A549 (cell line): ENCODE measurements around the gene ADSS1. TPM values are rescaled to one million over a fixed set of nuclear protein-coding genes. Genes with fewer than 3 reads are reported as not detected.

Experiments
- ATAC-seq, 2 experiments: fragments of 200-7000 bp in 1 of 2; fragments of >200 bp in 1 of 2; cut with Nextera tagmentation in 1 of 2; cut with Tn5 transposase in 1 of 2; 3 replicates each; pipeline versions ENCODE4 v1.8.0 to v1.9.1; 2018 to 2020; ENCODE audit warnings: mild to moderate bottlenecking in 1 of 2, moderate library complexity in 1 of 2
- CTCF ChIA-PET: fragments of 300-600 bp; sonication (Branson Sonifier 250); formaldehyde crosslinking; extraction: SDS; loops from one replicate; lab custom pipeline; 2021; ENCODE audit warnings: antibody characterized with exemption, inconsistent platforms; lab: Yijun Ruan, JAX
- POLR2A ChIA-PET: fragments of 350-600 bp; formaldehyde crosslinking; extraction: SDS; loops from one replicate; lab custom pipeline; 2021; ENCODE audit warnings: antibody characterized with exemption, inconsistent platforms; lab: Yijun Ruan, JAX
- DNase-seq, 2 experiments: peaks; one replicate each; pipeline versions ENCODE4 v3.0.0 to v3.0.0-alpha.2; 2011 to 2016; ENCODE audit warnings: low read depth in 1 of 2, low spot score in 1 of 2
- FAIRE-seq: peaks from 2 replicates; lab custom pipeline; 2011; peaks lifted over from hg19 to GRCh38; lab: Jason Lieb, UNC
- H3K27ac ChIP-seq, 2 experiments: fragments of >200 bp; sonication (Bioruptor Twin); formaldehyde crosslinking; 3 replicates each; pipeline ENCODE4 v1.5.1; 2016 to 2017
- H3K4me1 ChIP-seq: fragments of >200 bp; sonication (Bioruptor Twin); formaldehyde crosslinking; 3 replicates; pipeline ENCODE4 v1.6.1; 2016
- H3K4me2 ChIP-seq: fragments of >200 bp; sonication (Bioruptor Twin); formaldehyde crosslinking; 3 replicates; pipeline ENCODE4 v1.6.1; 2016
- H3K4me3 ChIP-seq: fragments of >200 bp; sonication (Bioruptor Twin); formaldehyde crosslinking; 3 replicates; pipeline ENCODE4 v1.5.1; 2016
- H3K9me3 ChIP-seq: fragments of >200 bp; sonication (Bioruptor Twin); formaldehyde crosslinking; 3 replicates; pipeline ENCODE4 v1.6.1; 2016
- ATOH8 ChIP-seq: fragments of 250-450 bp; sonication (Bioruptor Pico); IDR thresholded peaks from 2 replicates; pipeline ENCODE4 v1.5.0; 2020; ENCODE audit warnings: low read depth, mild to moderate bottlenecking, moderate library complexity
- BCL3 ChIP-seq: fragments of >200 bp; sonication (Bioruptor Twin); formaldehyde crosslinking; IDR thresholded peaks from 3 replicates; pipeline ENCODE4 v1.6.1; 2016
- BHLHE40 ChIP-seq: IDR thresholded peaks from 2 replicates; pipeline ENCODE4 v1.6.1; 2012; ENCODE audit warnings: low read depth, low read length, inconsistent platforms
- CHD2 ChIP-seq: fragments of 150-350 bp; IDR thresholded peaks from 2 replicates; pipeline ENCODE4 v1.6.1; 2014; ENCODE audit warnings: low read length; ENCODE audit not compliant: partially characterized antibody
- CHD4 ChIP-seq: fragments of 200-600 bp; sonication (generic); IDR thresholded peaks from 2 replicates; pipeline ENCODE4 v1.6.1; 2016; ENCODE audit warnings: antibody characterized with exemption, mild to moderate bottlenecking, borderline replicate concordance
- CTCF ChIP-seq: fragments of >200 bp; sonication (Bioruptor Twin); formaldehyde crosslinking; IDR thresholded peaks from 3 replicates; pipeline ENCODE4 v1.5.1; 2016
- EHF ChIP-seq: fragments of 250-450 bp; sonication (Bioruptor Pico); IDR thresholded peaks from 2 replicates; pipeline ENCODE4 v1.5.0; 2020; ENCODE audit warnings: mild to moderate bottlenecking
- ELK1 ChIP-seq: fragments of 150-350 bp; IDR thresholded peaks from 2 replicates; pipeline ENCODE4 v1.6.1; 2014; ENCODE audit warnings: low read depth, mild to moderate bottlenecking, low read length
- ESRRA ChIP-seq: fragments of 150-350 bp; IDR thresholded peaks from 2 replicates; pipeline ENCODE4 v1.6.1; 2014; ENCODE audit warnings: mild to moderate bottlenecking, low read length, borderline replicate concordance
- FOSL2 ChIP-seq, 2 experiments: fragments of 450-650 bp in 1 of 2; fragments of >200 bp in 1 of 2; sonication (Bioruptor Twin) in 1 of 2; formaldehyde crosslinking; IDR thresholded peaks; 2 replicates each; pipeline versions ENCODE4 v1.5.0 to v1.6.1; 2016 to 2020; ENCODE audit warnings: mild to moderate bottlenecking in 1 of 2, moderate library complexity in 1 of 2
- HOXA7 ChIP-seq: fragments of 250-450 bp; sonication (Bioruptor Pico); IDR thresholded peaks from 2 replicates; pipeline ENCODE4 v1.5.0; 2020; ENCODE audit warnings: mild to moderate bottlenecking, moderate library complexity
- HOXB5 ChIP-seq: fragments of 250-450 bp; sonication (Bioruptor Pico); IDR thresholded peaks from 2 replicates; pipeline ENCODE4 v1.5.0; 2020; ENCODE audit warnings: mild to moderate bottlenecking, moderate library complexity
- KDM1A ChIP-seq: fragments of 200-600 bp; sonication (generic); IDR thresholded peaks from 2 replicates; pipeline ENCODE4 v1.6.1; 2016; ENCODE audit warnings: low read depth, mild to moderate bottlenecking
- NFE2L2 ChIP-seq: fragments of 150-350 bp; conservative IDR thresholded peaks from 2 replicates; pipeline ENCODE4 v1.6.1; 2014; ENCODE audit warnings: low read length
- NPAS2 ChIP-seq: fragments of 250-450 bp; sonication (Bioruptor Pico); IDR thresholded peaks from 2 replicates; pipeline ENCODE4 v1.8.0; 2022; ENCODE audit warnings: mild to moderate bottlenecking, moderate library complexity, borderline replicate concordance
- NR3C1 ChIP-seq: fragments of >200 bp; sonication (Bioruptor Twin); formaldehyde crosslinking; IDR thresholded peaks from 3 replicates; pipeline ENCODE4 v1.6.1; 2017
- RARB ChIP-seq: fragments of 250-450 bp; sonication (Bioruptor Pico); IDR thresholded peaks from 2 replicates; pipeline ENCODE4 v1.8.0; 2021; ENCODE audit warnings: mild to moderate bottlenecking, moderate library complexity
- RCOR1 ChIP-seq: fragments of 150-350 bp; IDR thresholded peaks from 2 replicates; pipeline ENCODE4 v1.6.1; 2014; ENCODE audit warnings: antibody characterized with exemption, low read length, low read depth
- RFX5 ChIP-seq: fragments of 450-650 bp; IDR thresholded peaks from 2 replicates; pipeline ENCODE4 v1.7.1; 2014; ENCODE audit warnings: antibody characterized with exemption, mild to moderate bottlenecking, moderate library complexity
- SMC3 ChIP-seq: fragments of >200 bp; sonication (Bioruptor Twin); formaldehyde crosslinking; IDR thresholded peaks from 3 replicates; pipeline ENCODE4 v1.6.1; 2018; ENCODE audit warnings: inconsistent platforms
- TFCP2L1 ChIP-seq: fragments of 250-450 bp; sonication (Bioruptor Pico); IDR thresholded peaks from 2 replicates; pipeline ENCODE4 v1.5.0; 2021; ENCODE audit warnings: mild to moderate bottlenecking
- ZC3H11A ChIP-seq: fragments of 450-650 bp; IDR thresholded peaks from 2 replicates; pipeline ENCODE4 v1.6.1; 2014; ENCODE audit warnings: antibody characterized with exemption, mild to moderate bottlenecking
- ZFP36 ChIP-seq: fragments of 450-650 bp; IDR thresholded peaks from 2 replicates; pipeline ENCODE4 v1.6.1; 2014; ENCODE audit warnings: borderline replicate concordance; ENCODE audit not compliant: partially characterized antibody
- ZSCAN20 ChIP-seq: fragments of 250-450 bp; sonication (Bioruptor Pico); IDR thresholded peaks from 2 replicates; pipeline ENCODE4 v1.8.0; 2022; ENCODE audit warnings: mild to moderate bottlenecking, moderate library complexity
- WGBS: methylation state at CpG from one replicate; pipeline ENCODE4 v1.1.6; 2017; ENCODE audit errors: missing lambda C conversion rate; 5-methylcytosine and 5-hydroxymethylcytosine counted together
- polyA plus RNA-seq, 4 experiments: library from polyadenylated mRNA; depleted of rRNA in 3 of 4; stranded (reverse); fragments of >200 nt; fragmentation: RNase III in 1 of 4; extraction: RNeasy Plus Mini Kit Qiagen cat#74134 plus additional on column Dnase treatment in 1 of 4; gene quantifications; 2 replicates in 3 of 4; 3 replicates in 1 of 4; pipeline ENCODE4 v1.2.3, GENCODE V29; 2011 to 2017

Gene ADSS1
- polyA plus RNA-seq, 2 of the 4 experiments (the other 2 are of a cell fraction), result 6.2 to 10.1 TPM

- DNase-seq, result no peak
- Histone ChIP-seq H3K4me2 (no peak overlapping the region), H3K27ac (no peak overlapping the region), H3K4me3 (no peak overlapping the region), H3K9me3 (no peaks in the 10 kb centered on the region), H3K4me1 (peaks cover 32% of the 10 kb centered on the region)
- no peak for FAIRE-seq
- WGBS, result 96% methylated on average over 20 of the region's 34 CpGs
- CTCF ChIA-PET, result interaction anchor here (1.3 to 13.0 kb wide), 12 partner anchors 8 to 68 kb away, joined by 3 to 143 read pairs (median 16); partner anchors contain the start of genes ADSS1 and INF2
- TF ChIP-seq CHD2 (no peak), ZC3H11A (no peak), HOXB5 (CRISPR knock-in tag) (no peak), RARB (no peak), NPAS2 (no peak), RFX5 (no peak), ESRRA (no peak), BHLHE40 (no peak), FOSL2 (IDR thresholded peaks at IDR 0.05) (no peak), FOSL2 (CRISPR knock-in tag; IDR thresholded peaks at IDR 0.05) (no peak), CHD4 (no peak)
- POLR2A ChIA-PET, result no interaction called here
- ATAC-seq, result no peak
Observed at GRCh38 chr14:104710071-104710735, 13.8 kb upstream of the ADSS1 start.

DNA sequence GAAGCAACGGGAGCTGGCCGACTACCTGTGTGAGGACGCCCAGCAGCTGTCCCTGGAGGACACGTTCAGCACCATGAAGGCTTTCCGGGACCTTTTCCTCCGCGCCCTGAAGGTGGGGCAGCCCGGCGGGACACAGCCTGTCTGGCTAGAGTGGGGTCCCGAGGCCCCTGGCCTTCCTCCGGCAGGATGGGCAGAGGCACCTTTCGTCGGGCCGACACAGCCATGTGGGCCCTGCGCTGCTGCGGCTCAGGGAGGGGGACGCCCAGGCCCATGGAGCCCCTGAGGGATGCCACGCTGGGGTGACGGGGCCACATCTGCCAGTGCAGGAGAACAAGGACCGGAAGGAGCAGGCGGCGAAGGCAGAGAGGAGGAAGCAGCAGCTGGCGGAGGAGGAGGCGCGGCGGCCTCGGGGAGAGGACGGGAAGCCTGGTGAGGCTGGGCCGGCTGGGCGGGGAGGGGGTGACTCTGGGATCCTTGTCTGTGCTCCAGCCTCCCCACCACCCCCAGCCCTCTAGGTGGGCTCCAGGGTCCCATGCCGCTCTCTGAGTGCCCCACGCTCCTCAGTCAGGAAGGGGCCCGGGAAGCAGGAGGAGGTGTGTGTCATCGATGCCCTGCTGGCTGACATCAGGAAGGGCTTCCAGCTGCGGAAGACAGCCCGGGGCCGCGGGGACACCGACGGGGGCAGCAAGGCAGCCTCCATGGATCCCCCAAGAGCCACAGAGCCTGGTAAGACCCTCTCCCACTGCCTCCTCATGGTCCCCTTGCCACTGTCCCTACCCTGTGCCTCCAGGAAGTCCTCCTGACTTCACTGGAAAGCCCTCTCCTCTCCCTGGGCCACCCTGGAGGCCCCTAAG lies 10.9 kb upstream of the ADSS1 start:
- ATAC-seq (no peak), DNase-seq (no peak), FAIRE-seq (no peak)
- TF ChIP-seq ZSCAN20, result no peak
- no peak for TF ChIP-seq NR3C1
- no peak for TF ChIP-seq ATOH8
- TF ChIP-seq ESRRA, result no peak
- Histone ChIP-seq H3K9me3 (no peaks in the 10 kb centered on the region), H3K4me2 (no peak overlapping the region), H3K4me3 (no peak overlapping the region), H3K4me1 (peaks cover 4% of the 10 kb centered on the region), H3K27ac (no peak overlapping the region)
- POLR2A ChIA-PET, result no interaction called here
- CTCF ChIA-PET, result interaction anchor here (1.0 to 13.0 kb wide), 6 partner anchors 11 to 109 kb away, joined by 3 to 110 read pairs (median 4); partner anchors contain the start of gene ADSS1
- 98% methylated on average over 24 of the region's 40 CpGs for WGBS

DNA sequence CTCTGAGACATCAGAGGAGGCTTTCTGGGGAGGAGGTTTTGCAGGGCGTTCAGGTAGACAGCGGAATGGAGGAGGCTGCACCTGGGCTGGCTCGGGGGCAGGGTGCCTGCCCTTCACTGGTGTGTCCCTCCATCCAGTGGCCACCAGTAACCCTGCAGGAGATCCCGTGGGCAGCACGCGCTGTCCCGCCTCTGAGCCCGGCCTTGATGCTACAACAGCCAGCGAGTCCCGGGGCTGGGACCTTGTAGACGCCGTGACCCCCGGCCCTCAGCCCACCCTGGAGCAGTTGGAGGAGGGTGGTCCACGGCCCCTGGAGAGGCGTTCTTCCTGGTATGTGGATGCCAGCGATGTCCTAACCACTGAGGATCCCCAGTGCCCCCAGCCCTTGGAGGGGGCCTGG lies 10.0 kb upstream of the ADSS1 start:
- Histone ChIP-seq H3K4me3 (no peak overlapping the region), H3K9me3 (no peaks in the 10 kb centered on the region), H3K4me2 (no peak overlapping the region), H3K27ac (no peak overlapping the region), H3K4me1 (no peaks in the 10 kb centered on the region; the same call in 2 of the 3 replicates)
- ChIA-PET POLR2A (no interaction called here), CTCF (interaction anchor here (3.7 kb wide), 1 partner anchor 10 kb away, joined by 43 read pairs; the partner anchor contains the start of gene ADSS1)
- no peak for FAIRE-seq
- no peak for ATAC-seq
- TF ChIP-seq SMC3 (no peak), HOXA7 (CRISPR knock-in tag) (no peak)
- no peak for DNase-seq
- 92% methylated on average over 12 of the region's 16 CpGs for WGBS

DNA sequence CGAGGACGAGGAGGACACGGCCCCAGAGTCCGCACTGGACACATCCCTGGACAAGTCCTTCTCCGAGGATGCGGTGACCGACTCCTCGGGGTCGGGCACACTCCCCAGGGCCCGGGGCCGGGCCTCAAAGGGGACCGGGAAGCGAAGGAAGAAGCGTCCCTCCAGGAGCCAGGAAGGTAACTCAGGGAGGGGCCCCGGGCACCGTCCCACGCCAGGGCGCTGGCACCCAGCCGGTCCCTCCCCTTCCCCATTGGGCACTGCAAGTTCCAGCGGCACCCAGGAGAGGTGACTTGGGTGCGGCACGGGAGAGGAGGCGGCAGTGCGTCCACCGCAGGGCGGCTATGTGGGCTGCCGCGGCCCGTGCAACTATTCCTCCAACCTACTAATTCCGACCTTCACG lies 9.3 kb upstream of the ADSS1 start:
- Histone ChIP-seq H3K4me1 (no peaks in the 10 kb centered on the region), H3K4me2 (no peak overlapping the region), H3K4me3 (no peak overlapping the region), H3K27ac (no peak overlapping the region), H3K9me3 (no peaks in the 10 kb centered on the region)
- ChIA-PET CTCF (no interaction called here), POLR2A (no interaction called here)
- DNase-seq, result no peak
- FAIRE-seq, result no peak
- ATAC-seq, result no peak
- WGBS, result 94% methylated on average over 30 of the region's 31 CpGs
- no peak for TF ChIP-seq BCL3
- no peak for TF ChIP-seq ELK1
- no peak for TF ChIP-seq NFE2L2
- TF ChIP-seq RCOR1, result no peak
- no peak for TF ChIP-seq BHLHE40
- no peak for TF ChIP-seq EHF (CRISPR knock-in tag)
- TF ChIP-seq CTCF, result no peak
- no peak for TF ChIP-seq KDM1A
- TF ChIP-seq ZFP36, result no peak
- no peak for TF ChIP-seq TFCP2L1 (CRISPR knock-in tag)
